HepG2 (cell line): ENCODE measurements around the gene SNUPN. TPM values are rescaled to one million over a fixed set of nuclear protein-coding genes. Genes with fewer than 3 reads are reported as not detected.
A peak's percentile ranks its signal among the peaks of the same experiment; 100 is the strongest.

Experiments used
- AGO2 ChIP-seq: fragments of 200-400 bp; formaldehyde crosslinking; optimal IDR thresholded peaks from 2 replicates; pipeline ENCODE3; 2017; ENCODE audit warnings: mild to moderate bottlenecking, low read depth, low read length, moderate library complexity
- CCAR2 ChIP-seq: fragments of 200-400 bp; formaldehyde crosslinking; optimal IDR thresholded peaks from 2 replicates; pipeline ENCODE3; 2018; ENCODE audit warnings: low read depth, mild to moderate bottlenecking, low read length, moderate library complexity
- CEBPG ChIP-seq: IDR thresholded peaks from 2 replicates; pipeline ENCODE4 v1.6.1; 2016
- ELF3 ChIP-seq: IDR thresholded peaks from 2 replicates; pipeline ENCODE4 v1.6.1; 2016; ENCODE audit warnings: missing genetic modification reagents, missing compliant biosample characterization
- EZH2 ChIP-seq: conservative IDR thresholded peaks from 2 replicates; pipeline ENCODE4 v1.6.1; 2012; ENCODE audit warnings: mild to moderate bottlenecking, low read depth, low read length, moderate library complexity
- KDM2A ChIP-seq: sonication (generic); formaldehyde crosslinking; IDR thresholded peaks from 2 replicates; pipeline ENCODE4 v1.4.0; 2020; ENCODE audit warnings: low read depth, missing genetic modification reagents, borderline replicate concordance
- MAX ChIP-seq: IDR thresholded peaks from 2 replicates; pipeline ENCODE4 v1.6.1; 2012; ENCODE audit warnings: inconsistent platforms
- SALL1 ChIP-seq: sonication (generic); formaldehyde crosslinking; IDR thresholded peaks from 2 replicates; pipeline ENCODE4 v1.8.0; 2022; ENCODE audit warnings: mild to moderate bottlenecking, missing genetic modification reagents
- SAP130 ChIP-seq: IDR thresholded peaks from 2 replicates; pipeline ENCODE4 v1.6.1; 2016; ENCODE audit warnings: low read depth
- ZC3H13 ChIP-seq: sonication (generic); formaldehyde crosslinking; IDR thresholded peaks from 2 replicates; pipeline ENCODE4 v1.8.1; 2023; ENCODE audit warnings: mild to moderate bottlenecking, missing genetic modification reagents, moderate library complexity
- ZFY ChIP-seq: sonication (generic); formaldehyde crosslinking; IDR thresholded peaks from 2 replicates; pipeline ENCODE4 v1.4.0; 2020; ENCODE audit warnings: missing genetic modification reagents
- polyA plus RNA-seq, 8 experiments: library from polyadenylated mRNA; depleted of rRNA in 3 of 8; stranded (reverse) in 7 of 8; unstranded in 1 of 8; fragments of >200 nt; fragmentation: Illumina TruSeq in 4 of 8; extraction: Trizol in 4 of 8; gene quantifications; 2 replicates each; pipeline versions ENCODE4 v1.2.1 to v1.2.3, GENCODE V29; 2011 to 2016; ENCODE audit warnings: low read depth in 4 of 8, missing spikeins in 1 of 8, mixed read lengths in 1 of 8; ENCODE audit not compliant: insufficient read depth in 1 of 8
- total RNA-seq, 5 experiments: library from RNA; depleted of rRNA; stranded (reverse); fragments of >200 nt; fragmentation: Illumina TruSeq; extraction: Trizol; gene quantifications; 2 replicates each; pipeline ENCODE4 v1.2.3, GENCODE V29; 2016; ENCODE audit warnings: low read depth in 1 of 5
- TF ChIP-seq, protein P1 (sequence below): sonication (generic); formaldehyde crosslinking; IDR thresholded peaks from 2 replicates; pipeline ENCODE4 v1.4.0; 2020; ENCODE audit warnings: low read depth, mild to moderate bottlenecking, missing genetic modification reagents
- TF ChIP-seq, protein P2 (sequence below): sonication (generic); formaldehyde crosslinking; IDR thresholded peaks from 2 replicates; pipeline ENCODE4 v1.4.0; 2020; ENCODE audit warnings: missing genetic modification reagents
- TF ChIP-seq, protein P3 (sequence below): sonication (generic); formaldehyde crosslinking; IDR thresholded peaks from 2 replicates; pipeline ENCODE4 v1.4.0; 2020; ENCODE audit warnings: missing genetic modification reagents, mild to moderate bottlenecking, borderline replicate concordance

The SNUPN gene
- total and polyA plus RNA-seq, 2 of the 13 experiments (the other 11 are each of a cell fraction or from before 2014, with no cell fraction given), result 9.0 to 16.4 TPM

GRCh38 chr15:75661100-75661755 lies 35.7 kb upstream of the SNUPN start (continued):
- TF ChIP-seq, protein P1, sequence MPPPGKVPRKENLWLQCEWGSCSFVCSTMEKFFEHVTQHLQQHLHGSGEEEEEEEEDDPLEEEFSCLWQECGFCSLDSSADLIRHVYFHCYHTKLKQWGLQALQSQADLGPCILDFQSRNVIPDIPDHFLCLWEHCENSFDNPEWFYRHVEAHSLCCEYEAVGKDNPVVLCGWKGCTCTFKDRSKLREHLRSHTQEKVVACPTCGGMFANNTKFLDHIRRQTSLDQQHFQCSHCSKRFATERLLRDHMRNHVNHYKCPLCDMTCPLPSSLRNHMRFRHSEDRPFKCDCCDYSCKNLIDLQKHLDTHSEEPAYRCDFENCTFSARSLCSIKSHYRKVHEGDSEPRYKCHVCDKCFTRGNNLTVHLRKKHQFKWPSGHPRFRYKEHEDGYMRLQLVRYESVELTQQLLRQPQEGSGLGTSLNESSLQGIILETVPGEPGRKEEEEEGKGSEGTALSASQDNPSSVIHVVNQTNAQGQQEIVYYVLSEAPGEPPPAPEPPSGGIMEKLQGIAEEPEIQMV, result no peak
- TF ChIP-seq EZH2 (no peak), ELF3 (CRISPR knock-in tag) (no peak), AGO2 (peak; percentile 50), ZC3H13 (CRISPR knock-in tag) (0 out of 2 replicates have a peak, but pooled peaks have one; percentile 24), CEBPG (CRISPR knock-in tag) (0 out of 2 replicates have a peak, but pooled peaks have one; percentile 10), MAX (peak; percentile 54; the same call in 1 of the 2 replicates), KDM2A (CRISPR knock-in tag) (peak; percentile 29; the same call in 1 of the 2 replicates), SALL1 (CRISPR knock-in tag) (0 out of 2 replicates have a peak, but pooled peaks have one; percentile 30), ZFY (CRISPR knock-in tag) (peak; percentile 48; the same call in 1 of the 2 replicates), CCAR2 (peak; percentile 3), SAP130 (peak; percentile 24; the same call in 1 of the 2 replicates)
- TF ChIP-seq, protein P2, sequence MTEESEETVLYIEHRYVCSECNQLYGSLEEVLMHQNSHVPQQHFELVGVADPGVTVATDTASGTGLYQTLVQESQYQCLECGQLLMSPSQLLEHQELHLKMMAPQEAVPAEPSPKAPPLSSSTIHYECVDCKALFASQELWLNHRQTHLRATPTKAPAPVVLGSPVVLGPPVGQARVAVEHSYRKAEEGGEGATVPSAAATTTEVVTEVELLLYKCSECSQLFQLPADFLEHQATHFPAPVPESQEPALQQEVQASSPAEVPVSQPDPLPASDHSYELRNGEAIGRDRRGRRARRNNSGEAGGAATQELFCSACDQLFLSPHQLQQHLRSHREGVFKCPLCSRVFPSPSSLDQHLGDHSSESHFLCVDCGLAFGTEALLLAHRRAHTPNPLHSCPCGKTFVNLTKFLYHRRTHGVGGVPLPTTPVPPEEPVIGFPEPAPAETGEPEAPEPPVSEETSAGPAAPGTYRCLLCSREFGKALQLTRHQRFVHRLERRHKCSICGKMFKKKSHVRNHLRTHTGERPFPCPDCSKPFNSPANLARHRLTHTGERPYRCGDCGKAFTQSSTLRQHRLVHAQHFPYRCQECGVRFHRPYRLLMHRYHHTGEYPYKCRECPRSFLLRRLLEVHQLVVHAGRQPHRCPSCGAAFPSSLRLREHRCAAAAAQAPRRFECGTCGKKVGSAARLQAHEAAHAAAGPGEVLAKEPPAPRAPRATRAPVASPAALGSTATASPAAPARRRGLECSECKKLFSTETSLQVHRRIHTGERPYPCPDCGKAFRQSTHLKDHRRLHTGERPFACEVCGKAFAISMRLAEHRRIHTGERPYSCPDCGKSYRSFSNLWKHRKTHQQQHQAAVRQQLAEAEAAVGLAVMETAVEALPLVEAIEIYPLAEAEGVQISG (CRISPR knock-in tag), result 0 out of 2 replicates have a peak, but pooled peaks have one; percentile 32
- TF ChIP-seq, protein P3, sequence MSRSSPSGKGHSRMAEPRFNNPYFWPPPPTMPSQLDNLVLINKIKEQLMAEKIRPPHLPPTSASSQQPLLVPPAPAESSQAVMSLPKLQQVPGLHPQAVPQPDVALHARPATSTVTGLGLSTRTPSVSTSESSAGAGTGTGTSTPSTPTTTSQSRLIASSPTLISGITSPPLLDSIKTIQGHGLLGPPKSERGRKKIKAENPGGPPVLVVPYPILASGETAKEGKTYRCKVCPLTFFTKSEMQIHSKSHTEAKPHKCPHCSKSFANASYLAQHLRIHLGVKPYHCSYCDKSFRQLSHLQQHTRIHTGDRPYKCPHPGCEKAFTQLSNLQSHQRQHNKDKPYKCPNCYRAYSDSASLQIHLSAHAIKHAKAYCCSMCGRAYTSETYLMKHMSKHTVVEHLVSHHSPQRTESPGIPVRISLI, result peak; percentile 68; the same call in 1 of the 2 replicates
